Smooth muscle cell of the brain vasculature (primary cell): ENCODE results near the gene TIMM10B.
A peak's percentile ranks its signal among the peaks of the same experiment; 100 is the strongest.
"Not testable (repeated sequence)": the region's sequence is repeated elsewhere in the genome, so short reads cannot be mapped to it uniquely, and the experiment has no call there.

Experiments used
- DNase-seq: peaks from one replicate; pipeline ENCODE4 v3.0.0-alpha.2; 2012; ENCODE audit warnings: low read depth, low spot score

The TIMM10B gene

GRCh38 chr11:6505577-6506240 is 24.4 kb downstream of the TIMM10B start:
- DNase-seq = peak; percentile 6

- no peak for DNase-seq
Measured at GRCh38 chr11:6516865-6517264, 35.6 kb downstream of the TIMM10B start.

- no peak for DNase-seq
Measured at GRCh38 chr11:6520265-6520664, 39.0 kb downstream of the TIMM10B start.

- DNase-seq = not testable (repeated sequence)
Measured at GRCh38 chr11:6521946-6522345, 40.6 kb downstream of the TIMM10B start.

GRCh38 chr11:6523253-6523652 is 42.0 kb downstream of the TIMM10B start:
- DNase-seq = no peak

- no peak for DNase-seq
Measured at GRCh38 chr11:6526411-6527135, 45.3 kb downstream of the TIMM10B start.

GRCh38 chr11:6529266-6529665 is 48.0 kb downstream of the TIMM10B start:
- no peak for DNase-seq

- no peak for DNase-seq
Measured at GRCh38 chr11:6530848-6531247, 49.5 kb downstream of the TIMM10B start.

- peak; percentile 12 for DNase-seq
Measured at GRCh38 chr11:6531267-6531752, 50.0 kb downstream of the TIMM10B start.
